SK-N-SH (cell line): Measurements from ENCODE around the gene PKN1. TPM values are rescaled to one million over a fixed set of nuclear protein-coding genes. Genes with fewer than 3 reads are reported as not detected.

Source experiments
- CTCF ChIA-PET: fragments of 300-600, 350-600 bp; formaldehyde crosslinking; extraction: SDS; loops from one replicate; lab custom pipeline; 2021; lab: Yijun Ruan, JAX
- POLR2A ChIA-PET: fragments of 350-600 bp; sonication (Branson Sonifier 250); formaldehyde crosslinking; extraction: SDS; loops from one replicate; lab custom pipeline; 2020; ENCODE audit warnings: antibody characterized with exemption, inconsistent platforms; lab: Yijun Ruan, JAX
- DNase-seq: peaks from one replicate; pipeline ENCODE4 v3.0.0; 2012
- H2AFZ ChIP-seq: fragments of 200-600 bp; sonication (generic); 2 replicates; pipeline ENCODE4 v1.8.1; 2016; ENCODE audit warnings: antibody characterized with exemption, mild to moderate bottlenecking, low read depth
- H3F3A ChIP-seq: fragments of 200-600 bp; sonication (generic); replicated peaks from 2 replicates; pipeline ENCODE3; 2016; ENCODE audit warnings: antibody characterized with exemption, mild to moderate bottlenecking; ENCODE audit not compliant: insufficient read depth
- H3K27ac ChIP-seq, 2 experiments: fragments of 200-500 bp in 1 of 2; fragments of 200-600 bp in 1 of 2; sonication (Bioruptor generic) in 1 of 2; sonication (generic), shearing (Covaris generic) in 1 of 2; 2 replicates each; pipeline versions ENCODE4 v1.5.1 to v1.6.1; 2014 to 2016; ENCODE audit warnings: low read depth in 2 of 2, inconsistent platforms in 1 of 2, low read length in 1 of 2, mild to moderate bottlenecking in 1 of 2, mixed read lengths in 1 of 2
- H3K27me3 ChIP-seq: fragments of 200-600 bp; sonication (generic), shearing (Covaris generic); 2 replicates; pipeline ENCODE4 v1.6.1; 2016; ENCODE audit warnings: mixed run types; ENCODE audit not compliant: insufficient read depth
- H3K36me3 ChIP-seq, 2 experiments: fragments of 200-500 bp in 1 of 2; fragments of 200-600 bp in 1 of 2; sonication (Bioruptor generic) in 1 of 2; sonication (generic) in 1 of 2; replicated peaks in 1 of 2; 2 replicates each; pipeline versions ENCODE3 to v1.5.1; 2014 to 2016; ENCODE audit warnings: low read length in 1 of 2, mild to moderate bottlenecking in 1 of 2; ENCODE audit not compliant: insufficient read depth in 2 of 2, control insufficient read depth in 1 of 2
- H3K4me1 ChIP-seq, 2 experiments: fragments of 200-500 bp in 1 of 2; fragments of 200-600 bp in 1 of 2; sonication (Bioruptor generic) in 1 of 2; sonication (generic), shearing (Covaris generic) in 1 of 2; 2 replicates each; pipeline versions ENCODE4 v1.5.1 to v1.6.1; 2014 to 2016; ENCODE audit warnings: low read depth in 1 of 2, low read length in 1 of 2, mixed run types in 1 of 2; ENCODE audit not compliant: insufficient read depth in 2 of 2, control insufficient read depth in 1 of 2
- H3K4me2 ChIP-seq: fragments of 200-600 bp; sonication (generic), shearing (Covaris generic); 2 replicates; pipeline ENCODE4 v1.6.1; 2017; ENCODE audit warnings: mixed run types
- H3K4me3 ChIP-seq, 2 experiments: fragments of 200-500 bp in 1 of 2; fragments of 200-600 bp in 1 of 2; sonication (Bioruptor generic) in 1 of 2; sonication (generic), shearing (Covaris generic) in 1 of 2; 2 replicates each; pipeline versions ENCODE4 v1.5.1 to v1.8.1; 2014 to 2016; ENCODE audit warnings: low read depth in 2 of 2, inconsistent platforms in 1 of 2, low read length in 1 of 2, mild to moderate bottlenecking in 1 of 2, mixed read lengths in 1 of 2, moderate library complexity in 1 of 2
- H3K79me2 ChIP-seq: fragments of 200-600 bp; sonication (generic); 2 replicates; pipeline ENCODE4 v1.8.1; 2017; ENCODE audit warnings: mild to moderate bottlenecking; ENCODE audit not compliant: insufficient read depth
- H3K9ac ChIP-seq: fragments of 200-600 bp; sonication (generic); 2 replicates; pipeline ENCODE4 v1.6.1; 2017; ENCODE audit warnings: mixed run types
- H3K9me2 ChIP-seq: fragments of 200-600 bp; sonication (generic); 2 replicates; pipeline ENCODE4 v1.6.1; 2017; ENCODE audit warnings: mixed run types
- H3K9me3 ChIP-seq: fragments of 200-600 bp; sonication (generic); 2 replicates; pipeline ENCODE4 v1.6.1; 2017; ENCODE audit warnings: mixed run types, mild to moderate bottlenecking, moderate library complexity
- H4K20me1 ChIP-seq: fragments of 200-600 bp; sonication (generic); 2 replicates; pipeline ENCODE4 v1.6.1; 2017; ENCODE audit warnings: mild to moderate bottlenecking, mixed run types; ENCODE audit not compliant: insufficient read depth
- CTCF ChIP-seq: fragments of 200-600 bp; sonication (generic); IDR thresholded peaks from 2 replicates; pipeline ENCODE4 v1.6.1; 2017; ENCODE audit warnings: antibody characterized with exemption, mild to moderate bottlenecking, moderate library complexity
- ELF1 ChIP-seq: IDR thresholded peaks from 2 replicates; pipeline ENCODE4 v1.4.0; 2012
- EZH2phosphoT487 ChIP-seq: fragments of 200-600 bp; sonication (generic); IDR thresholded peaks from 2 replicates; pipeline ENCODE4 v1.6.1; 2017; ENCODE audit warnings: low read depth, mixed run types, mild to moderate bottlenecking, antibody characterized with exemption, moderate library complexity, borderline replicate concordance
- FOSL2 ChIP-seq: IDR thresholded peaks from 2 replicates; pipeline ENCODE4 v1.4.0; 2012; ENCODE audit warnings: low read depth, mild to moderate bottlenecking, moderate library complexity, borderline replicate concordance
- FOXM1 ChIP-seq: IDR thresholded peaks from 2 replicates; pipeline ENCODE4 v1.4.0; 2012; ENCODE audit warnings: low read depth, mild to moderate bottlenecking
- GATA2 ChIP-seq: sonication (generic); formaldehyde crosslinking; IDR thresholded peaks from 2 replicates; pipeline ENCODE4 v1.5.0; 2020; ENCODE audit warnings: mild to moderate bottlenecking, missing genetic modification reagents
- IRF3 ChIP-seq: fragments of 150-350 bp; IDR thresholded peaks from 2 replicates; pipeline ENCODE4 v1.6.1; 2016; ENCODE audit warnings: mild to moderate bottlenecking, low read depth, low read length
- MAX ChIP-seq: IDR thresholded peaks from 2 replicates; pipeline ENCODE4 v1.4.0; 2012; ENCODE audit warnings: low read depth
- MXI1 ChIP-seq: IDR thresholded peaks from 2 replicates; pipeline ENCODE4 v1.6.1; 2012; ENCODE audit warnings: mild to moderate bottlenecking, low read depth, low read length, improper control_type of control experiment
- NRF1 ChIP-seq: IDR thresholded peaks from 2 replicates; pipeline ENCODE4 v1.6.1; 2012; ENCODE audit warnings: low read depth, mild to moderate bottlenecking, low read length
- POLR2AphosphoS5 ChIP-seq: IDR thresholded peaks from 2 replicates; pipeline ENCODE4 v1.6.1; 2012; ENCODE audit warnings: low read depth, low read length
- RAD21 ChIP-seq: IDR thresholded peaks from 2 replicates; pipeline ENCODE4 v1.6.1; 2012; ENCODE audit warnings: mild to moderate bottlenecking, low read length
- REST ChIP-seq: IDR thresholded peaks from 2 replicates; pipeline ENCODE4 v1.6.1; 2012; ENCODE audit warnings: mild to moderate bottlenecking, low read depth, low read length, moderate library complexity
- RFX5 ChIP-seq: IDR thresholded peaks from 2 replicates; pipeline ENCODE4 v1.6.1; 2012; ENCODE audit warnings: mild to moderate bottlenecking, improper control_type of control experiment, low read length
- RXRA ChIP-seq: IDR thresholded peaks from 2 replicates; pipeline ENCODE4 v1.4.0; 2012; ENCODE audit warnings: low read depth, mild to moderate bottlenecking, borderline replicate concordance
- SMC3 ChIP-seq: IDR thresholded peaks from 2 replicates; pipeline ENCODE4 v1.6.1; 2012; ENCODE audit warnings: low read depth, low read length, improper control_type of control experiment
- TAF1 ChIP-seq: IDR thresholded peaks from 2 replicates; pipeline ENCODE4 v1.6.1; 2012; ENCODE audit warnings: low read depth, mild to moderate bottlenecking, low read length, moderate library complexity, borderline replicate concordance
- TCF12 ChIP-seq: IDR thresholded peaks from 2 replicates; pipeline ENCODE4 v1.4.0; 2012
- USF1 ChIP-seq: IDR thresholded peaks from 2 replicates; pipeline ENCODE4 v1.4.0; 2012; ENCODE audit warnings: low read depth, borderline replicate concordance
- WGBS: methylation state at CpG from one replicate; pipeline ENCODE4 v1.1.6; 2017; ENCODE audit warnings: low lambda C conversion rate; 5-methylcytosine and 5-hydroxymethylcytosine counted together
- polyA plus RNA-seq, 3 experiments: library from polyadenylated mRNA; depleted of rRNA; stranded (reverse); fragments of >200 nt; gene quantifications; 2 replicates each; pipeline ENCODE4 v1.2.3, GENCODE V29; 2012

The PKN1 gene
- polyA plus RNA-seq, 1 of the 3 experiments (the other 2 are of a cell fraction) = 99.6 TPM

- Histone ChIP-seq H3K27ac (no peak overlapping the region), H3K79me2 (peaks cover 27% of the 10 kb centered on the region), H2AFZ (no peak overlapping the region), H3K4me1 (peaks cover 0 to 24% of the 10 kb centered on the region in 2 experiments; a peak in 1 of 4 replicates), H4K20me1 (peaks cover 15% of the 10 kb centered on the region), H3K36me3 (peaks cover 30 to 32% of the 10 kb centered on the region in 2 experiments), H3K9me2 (no peaks in the 10 kb centered on the region), H3K4me2 (no peak overlapping the region), H3K4me3 (no peak overlapping the region), H3K9me3 (no peaks in the 10 kb centered on the region), H3F3A (no peaks in the 10 kb centered on the region), H3K9ac (no peak overlapping the region), H3K27me3 (no peaks in the 10 kb centered on the region)
- 93% methylated on average over 12 of the region's 14 CpGs for WGBS
- TF ChIP-seq FOSL2 (no peak), RFX5 (no peak)
- ChIA-PET CTCF (no interaction called here), POLR2A (no interaction called here)
- DNase-seq = no peak
Observed at GRCh38 chr19:14443632-14444216, 10.6 kb downstream of the PKN1 start.

- ChIA-PET CTCF (interaction anchor here (1.0 to 1.1 kb wide), 2 partner anchors 33 to 39 kb away, joined by 3 to 4 read pairs; no protein-coding TSS in a partner anchor), POLR2A (no interaction called here)
- no peaks in the 10 kb centered on the region for H3K27me3 ChIP-seq
- peaks cover 0 to 3% of the 10 kb centered on the region in 2 experiments; a peak in 1 of 4 replicates for H3K4me1 ChIP-seq
- no peaks in the 10 kb centered on the region for H3K9me2 ChIP-seq
- no peak overlapping the region for H3K27ac ChIP-seq
- no peak overlapping the region for H3K4me3 ChIP-seq
- H3K36me3 ChIP-seq = peaks cover 44 to 45% of the 10 kb centered on the region in 2 experiments
- peaks cover 4% of the 10 kb centered on the region; the same call in 1 of the 2 replicates for H3K79me2 ChIP-seq
- no peaks in the 10 kb centered on the region for H4K20me1 ChIP-seq
- TF ChIP-seq TCF12 = no peak
- TF ChIP-seq MAX = no peak
- no peak for TF ChIP-seq RFX5
- TF ChIP-seq GATA2 (CRISPR knock-in tag) = no peak
- TF ChIP-seq POLR2AphosphoS5 = no peak
- TF ChIP-seq IRF3 = no peak
- no peak for TF ChIP-seq MXI1
- TF ChIP-seq REST = no peak
- no peak for TF ChIP-seq ELF1
- TF ChIP-seq CTCF = no peak
- TF ChIP-seq FOXM1 = no peak
- TF ChIP-seq SMC3 = no peak
- TF ChIP-seq TAF1 = no peak
- TF ChIP-seq RAD21 = no peak
- TF ChIP-seq RXRA = no peak
- no peak for TF ChIP-seq NRF1
- no peak for TF ChIP-seq USF1
- no peak for TF ChIP-seq EZH2phosphoT487
- 96% methylated on average over 7 of the region's 10 CpGs for WGBS
- no peak overlapping the region for H2AFZ ChIP-seq
- peaks cover 6% of the 10 kb centered on the region for H3F3A ChIP-seq
- H3K4me2 ChIP-seq = no peak overlapping the region
- no peak overlapping the region for H3K9ac ChIP-seq
- no peaks in the 10 kb centered on the region for H3K9me3 ChIP-seq
- DNase-seq = no peak
Observed at GRCh38 chr19:14446336-14447036, 13.4 kb downstream of the PKN1 start.
